ENCODE results near the gene DNAJC5G. TPM values are rescaled to one million over a fixed set of nuclear protein-coding genes. Genes with fewer than 3 reads are reported as not detected.

DNAJC5G gene
- total and polyA plus RNA-seq, 9 of the 15 experiments (the other 6 are each of a cell fraction or from before 2014, with no cell fraction given): not detected

DNA sequence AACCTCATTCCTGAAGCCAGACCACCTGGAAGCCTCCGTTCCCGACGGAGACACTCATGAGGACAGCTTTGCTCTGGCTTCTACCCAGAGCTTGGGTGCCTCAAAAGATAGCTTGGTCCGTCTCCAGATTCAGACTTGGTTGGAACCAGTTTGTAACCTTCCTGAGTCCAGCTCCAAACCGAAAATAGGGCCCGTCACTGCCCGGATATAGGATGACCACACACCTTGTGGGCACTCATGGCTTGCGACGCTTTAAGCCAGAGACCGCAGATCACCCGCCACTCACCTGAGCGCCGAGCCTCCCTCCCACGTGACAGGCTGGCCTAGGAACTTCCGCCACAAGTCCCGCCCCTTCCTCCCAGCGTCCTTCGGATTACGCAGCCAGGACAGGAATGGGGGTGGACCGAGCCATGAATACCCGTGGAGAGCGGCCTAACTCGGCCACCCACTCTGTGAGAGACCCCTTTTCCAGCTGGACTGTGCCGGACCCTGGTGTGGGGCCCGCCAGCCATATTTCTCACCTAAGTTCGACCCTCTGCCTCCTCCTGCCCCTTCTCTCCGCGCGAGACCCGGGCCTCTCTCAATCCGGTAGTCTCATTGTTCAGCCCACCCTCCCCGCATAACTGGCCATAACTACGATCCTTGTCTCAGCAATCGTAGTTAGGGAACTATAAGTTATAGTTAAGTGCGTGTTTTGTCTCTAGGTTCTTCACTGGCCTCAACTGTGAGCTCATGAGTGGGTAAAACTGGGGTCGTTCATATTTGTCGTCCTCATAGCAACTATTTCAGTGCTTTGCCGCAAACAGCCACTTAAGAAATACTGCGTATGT, 47.7 kb downstream of the DNAJC5G start, which contains the start of gene MPV17 (continued):
- TF ChIP-seq ZFP30 (CRISPR knock-in tag; IDR thresholded peaks at IDR 0.05; ENCODE audit: borderline replicate concordance): no peak
- TF ChIP-seq POLR3A (IDR thresholded peaks at IDR 0.05; ENCODE audit: borderline replicate concordance, extremely low read depth, insufficient read depth, insufficient read length): no peak
- no peak for TF ChIP-seq SRSF1 (IDR thresholded peaks at IDR 0.05; ENCODE audit: low read depth, low read length)
- no peak for TF ChIP-seq KDM4B (IDR thresholded peaks at IDR 0.05; ENCODE audit: borderline replicate concordance in 2 of 2, low read depth in 1 of 2)
- no peak for TF ChIP-seq ZKSCAN8 (CRISPR knock-in tag; IDR thresholded peaks at IDR 0.05)
- 0 out of 2 replicates have a peak, but pooled peaks have one; percentile 5 for TF ChIP-seq NR4A1 (CRISPR knock-in tag; IDR thresholded peaks at IDR 0.05)
- TF ChIP-seq NR4A1 (tag; IDR thresholded peaks at IDR 0.05): no peak
- 0 out of 2 replicates have a peak, but pooled peaks have one; percentile 28 for TF ChIP-seq ZNF764 (CRISPR knock-in tag; IDR thresholded peaks at IDR 0.05; ENCODE audit: low read depth)
- TF ChIP-seq ZNF224 (CRISPR knock-in tag; IDR thresholded peaks at IDR 0.05): no peak
- no peak for TF ChIP-seq NFXL1 (CRISPR knock-in tag; IDR thresholded peaks at IDR 0.05)
- peak; percentile 61; the same call in 1 of the 2 replicates for TF ChIP-seq BACH1 (tag; IDR thresholded peaks at IDR 0.05)
- no peak for TF ChIP-seq BCOR (IDR thresholded peaks at IDR 0.05)
- 0 out of 2 replicates have a peak, but pooled peaks have one; percentile 27 for TF ChIP-seq RNF2 (IDR thresholded peaks at IDR 0.05)
- TF ChIP-seq DPF2 (IDR thresholded peaks at IDR 0.05): no peak; the same call in 1 of the 2 replicates
- no peak for TF ChIP-seq ELF1 (tag; IDR thresholded peaks at IDR 0.05)
- no peak for TF ChIP-seq ZNF140 (CRISPR knock-in tag; IDR thresholded peaks at IDR 0.05)
- TF ChIP-seq, protein P1, sequence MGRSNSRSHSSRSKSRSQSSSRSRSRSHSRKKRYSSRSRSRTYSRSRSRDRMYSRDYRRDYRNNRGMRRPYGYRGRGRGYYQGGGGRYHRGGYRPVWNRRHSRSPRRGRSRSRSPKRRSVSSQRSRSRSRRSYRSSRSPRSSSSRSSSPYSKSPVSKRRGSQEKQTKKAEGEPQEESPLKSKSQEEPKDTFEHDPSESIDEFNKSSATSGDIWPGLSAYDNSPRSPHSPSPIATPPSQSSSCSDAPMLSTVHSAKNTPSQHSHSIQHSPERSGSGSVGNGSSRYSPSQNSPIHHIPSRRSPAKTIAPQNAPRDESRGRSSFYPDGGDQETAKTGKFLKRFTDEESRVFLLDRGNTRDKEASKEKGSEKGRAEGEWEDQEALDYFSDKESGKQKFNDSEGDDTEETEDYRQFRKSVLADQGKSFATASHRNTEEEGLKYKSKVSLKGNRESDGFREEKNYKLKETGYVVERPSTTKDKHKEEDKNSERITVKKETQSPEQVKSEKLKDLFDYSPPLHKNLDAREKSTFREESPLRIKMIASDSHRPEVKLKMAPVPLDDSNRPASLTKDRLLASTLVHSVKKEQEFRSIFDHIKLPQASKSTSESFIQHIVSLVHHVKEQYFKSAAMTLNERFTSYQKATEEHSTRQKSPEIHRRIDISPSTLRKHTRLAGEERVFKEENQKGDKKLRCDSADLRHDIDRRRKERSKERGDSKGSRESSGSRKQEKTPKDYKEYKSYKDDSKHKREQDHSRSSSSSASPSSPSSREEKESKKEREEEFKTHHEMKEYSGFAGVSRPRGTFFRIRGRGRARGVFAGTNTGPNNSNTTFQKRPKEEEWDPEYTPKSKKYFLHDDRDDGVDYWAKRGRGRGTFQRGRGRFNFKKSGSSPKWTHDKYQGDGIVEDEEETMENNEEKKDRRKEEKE (IDR thresholded peaks at IDR 0.05; ENCODE audit: borderline replicate concordance in 1 of 2, control insufficient read depth in 1 of 2, low read depth in 2 of 2, low read length in 1 of 2): no peak
- TF ChIP-seq ELF4 (CRISPR knock-in tag; IDR thresholded peaks at IDR 0.05): 0 out of 2 replicates have a peak, but pooled peaks have one; percentile 7

Measured in K562 (cell line).